NT2/D1 (cell line): ENCODE measurements around the gene SCIN.

Source experiments
- DNase-seq: peaks from one replicate; pipeline ENCODE4 v3.0.0-alpha.2; 2011; ENCODE audit warnings: low read depth, low spot score
- H3K27me3 ChIP-seq: 2 replicates; pipeline ENCODE4 v1.6.0; 2011; ENCODE audit warnings: mild to moderate bottlenecking; ENCODE audit not compliant: insufficient read length, insufficient read depth
- H3K36me3 ChIP-seq: 2 replicates; pipeline ENCODE4 v1.6.1; 2011; ENCODE audit warnings: mild to moderate bottlenecking, low read length, mixed read lengths; ENCODE audit not compliant: insufficient read depth, insufficient read length
- H3K4me1 ChIP-seq: 2 replicates; pipeline ENCODE4 v1.5.1; 2011; ENCODE audit not compliant: insufficient read depth, insufficient read length
- H3K4me3 ChIP-seq: 2 replicates; pipeline ENCODE4 v1.5.1; 2011; ENCODE audit warnings: low read depth; ENCODE audit not compliant: insufficient read length
- H3K9ac ChIP-seq: 2 replicates; pipeline ENCODE4 v1.6.0; 2011; ENCODE audit warnings: low read depth; ENCODE audit not compliant: insufficient read length
- H3K9me3 ChIP-seq: 2 replicates; pipeline ENCODE4 v1.5.1; 2011; ENCODE audit warnings: mild to moderate bottlenecking, low read length; ENCODE audit not compliant: insufficient read depth
- SUZ12 ChIP-seq: IDR thresholded peaks from 2 replicates; pipeline ENCODE4 v1.6.1; 2011; ENCODE audit not compliant: insufficient read length, insufficient read depth; ENCODE audit errors: extremely low read depth
- YY1 ChIP-seq: IDR thresholded peaks from 2 replicates; pipeline ENCODE4 v1.6.1; 2011; ENCODE audit not compliant: insufficient read length, insufficient read depth
- ZNF274 ChIP-seq: IDR thresholded peaks from 2 replicates; pipeline ENCODE4 v1.6.1; 2011; ENCODE audit warnings: mild to moderate bottlenecking, low read depth, low read length

SCIN gene

DNA sequence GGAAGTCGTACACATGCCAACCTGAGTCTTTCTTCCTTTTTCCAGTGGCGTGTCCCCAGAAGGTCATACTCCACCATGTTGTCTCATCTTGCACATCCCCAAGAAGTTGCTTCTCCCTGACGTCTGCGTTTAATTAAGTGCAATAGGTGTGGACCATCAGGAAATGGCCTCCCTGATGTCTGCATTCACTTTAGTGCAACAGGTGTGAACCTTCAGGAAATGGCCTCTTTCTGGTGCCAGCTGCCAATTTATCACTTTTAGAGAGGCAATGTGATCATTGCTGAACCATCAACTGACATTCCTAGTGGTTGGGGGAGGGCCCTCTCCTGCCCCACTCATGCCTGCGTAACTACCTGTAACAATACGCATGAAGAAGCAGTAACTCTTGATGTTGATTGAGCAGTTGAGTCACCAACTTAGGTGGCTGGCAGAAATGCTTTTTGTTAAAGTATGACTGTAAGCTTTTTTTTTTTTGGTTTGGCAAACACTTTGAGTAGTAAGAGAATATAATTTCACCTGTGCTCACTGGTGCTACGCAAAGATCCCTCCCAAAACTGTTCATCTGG, 25.8 kb downstream of the SCIN start:
- H3K4me3 ChIP-seq = no peak overlapping the region
- no peak for TF ChIP-seq YY1
- TF ChIP-seq ZNF274 = no peak
- TF ChIP-seq SUZ12 = no peak
- DNase-seq = no peak

DNA sequence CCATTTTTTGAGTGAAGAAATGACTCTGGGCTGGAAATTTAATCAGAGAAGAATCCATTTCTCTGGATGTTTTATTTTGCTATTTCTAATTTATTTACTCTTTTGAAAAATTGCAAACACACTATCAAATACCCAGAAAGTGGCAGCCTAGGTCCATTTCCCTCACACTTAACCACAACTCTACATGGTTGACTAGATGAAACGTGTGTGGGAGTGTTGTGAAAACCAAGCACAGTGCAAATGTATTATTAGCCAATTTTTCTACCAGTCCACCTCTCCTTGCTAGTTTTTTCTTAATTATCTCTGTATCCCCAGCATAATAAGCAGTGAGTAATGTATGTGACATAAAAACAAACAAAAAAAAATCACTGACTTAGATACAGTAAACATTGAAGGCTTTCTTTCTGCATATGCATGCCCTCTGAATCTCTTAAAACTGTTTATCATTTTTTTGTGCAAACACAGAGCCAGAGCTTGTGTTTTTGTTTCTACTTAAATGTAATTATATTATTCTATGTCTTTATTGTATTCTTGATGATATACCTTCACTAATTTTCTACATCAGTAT, 30.9 kb downstream of the SCIN start:
- H3K36me3 ChIP-seq = no peaks in the 10 kb centered on the region

More for the DNA sequence above, 25.8 kb downstream of the SCIN start:
- Histone ChIP-seq H3K9me3 (0 out of 2 replicates have a peak, but pooled peaks cover 4% of the 10 kb centered on the region), H3K36me3 (no peaks in the 10 kb centered on the region), H3K9ac (no peak overlapping the region), H3K4me1 (no peaks in the 10 kb centered on the region), H3K27me3 (no peaks in the 10 kb centered on the region)

DNA sequence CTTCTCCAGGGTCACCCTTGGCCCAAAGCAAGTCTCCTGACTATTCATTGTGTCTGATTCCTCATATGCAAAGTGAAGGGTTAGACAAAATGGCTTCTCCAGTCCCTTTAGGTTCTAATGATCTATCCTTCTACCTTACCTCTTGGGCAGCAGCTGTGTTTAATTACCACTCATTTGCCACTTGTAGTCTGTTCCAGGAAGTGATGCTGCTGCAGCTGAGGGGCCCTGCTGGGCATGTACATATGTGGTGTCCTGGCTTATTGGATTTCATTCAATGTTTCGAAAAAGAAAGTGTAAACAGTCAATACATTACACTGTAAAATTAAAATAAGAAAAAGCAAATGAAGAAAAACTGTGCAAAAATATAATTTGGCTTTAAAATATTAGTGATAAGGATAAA, 36.6 kb downstream of the SCIN start:
- TF ChIP-seq ZNF274 (no peak), SUZ12 (no peak), YY1 (no peak)
- peaks cover 8% of the 10 kb centered on the region; the same call in 1 of the 2 replicates for H3K9me3 ChIP-seq
- no peaks in the 10 kb centered on the region for H3K27me3 ChIP-seq
- no peaks in the 10 kb centered on the region for H3K4me1 ChIP-seq
- DNase-seq = no peak
- H3K36me3 ChIP-seq = no peaks in the 10 kb centered on the region
- H3K4me3 ChIP-seq = no peak overlapping the region
- H3K9ac ChIP-seq = no peak overlapping the region

More for the DNA sequence above, 30.9 kb downstream of the SCIN start:
- DNase-seq = no peak
- Histone ChIP-seq H3K4me1 (no peaks in the 10 kb centered on the region), H3K4me3 (no peak overlapping the region), H3K9me3 (peaks cover 18% of the 10 kb centered on the region; the same call in 1 of the 2 replicates), H3K9ac (no peak overlapping the region), H3K27me3 (no peaks in the 10 kb centered on the region)
- no peak for TF ChIP-seq YY1
- TF ChIP-seq ZNF274 = no peak
- TF ChIP-seq SUZ12 = no peak

DNA sequence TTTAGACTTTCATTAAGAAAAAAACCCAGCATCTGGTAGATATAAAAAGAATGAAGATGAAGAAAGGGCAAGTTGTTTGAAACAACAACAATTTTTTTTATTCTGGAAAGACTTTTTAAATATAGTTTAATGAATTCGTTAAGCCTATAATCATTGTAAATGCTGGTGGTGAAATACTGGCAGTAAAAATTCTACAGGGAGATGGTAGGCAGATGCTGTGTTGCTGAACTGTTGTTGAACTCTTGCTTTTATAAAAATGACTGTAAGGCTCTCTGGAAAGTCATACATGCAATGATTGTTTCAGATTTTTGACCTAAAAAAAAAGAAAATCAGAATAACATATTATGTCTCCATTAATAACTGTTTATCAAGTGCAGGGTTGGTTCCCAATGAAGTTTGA, 39.0 kb downstream of the SCIN start:
- TF ChIP-seq YY1 = no peak
- TF ChIP-seq SUZ12 = no peak
- no peak for TF ChIP-seq ZNF274
- H3K9ac ChIP-seq = no peak overlapping the region
- no peak for DNase-seq
- no peaks in the 10 kb centered on the region for H3K9me3 ChIP-seq
- no peaks in the 10 kb centered on the region for H3K36me3 ChIP-seq
- no peaks in the 10 kb centered on the region for H3K27me3 ChIP-seq
- no peak overlapping the region for H3K4me3 ChIP-seq
- no peaks in the 10 kb centered on the region for H3K4me1 ChIP-seq

DNA sequence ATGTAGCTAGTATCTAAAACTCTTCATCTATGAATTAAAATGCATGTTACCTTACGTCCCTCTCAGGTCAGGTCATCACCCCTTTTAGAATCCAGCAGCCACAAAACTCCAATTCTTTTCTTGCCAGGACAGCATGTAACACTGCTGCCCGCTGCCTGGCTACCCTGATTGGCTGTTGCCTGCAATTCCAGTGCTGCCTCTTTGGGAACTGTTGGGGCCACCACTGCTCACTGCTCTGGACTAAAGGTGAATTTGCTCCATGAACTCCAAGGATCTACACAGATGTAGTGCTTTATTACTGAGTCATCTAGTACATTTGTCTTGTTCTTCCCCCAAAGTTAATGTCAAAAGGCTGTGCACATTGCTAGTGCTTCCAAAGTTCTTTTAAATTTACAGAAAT, 40.4 kb downstream of the SCIN start:
- no peak for DNase-seq
- TF ChIP-seq ZNF274 (no peak), YY1 (no peak), SUZ12 (no peak)
- no peak overlapping the region for H3K9ac ChIP-seq

DNA sequence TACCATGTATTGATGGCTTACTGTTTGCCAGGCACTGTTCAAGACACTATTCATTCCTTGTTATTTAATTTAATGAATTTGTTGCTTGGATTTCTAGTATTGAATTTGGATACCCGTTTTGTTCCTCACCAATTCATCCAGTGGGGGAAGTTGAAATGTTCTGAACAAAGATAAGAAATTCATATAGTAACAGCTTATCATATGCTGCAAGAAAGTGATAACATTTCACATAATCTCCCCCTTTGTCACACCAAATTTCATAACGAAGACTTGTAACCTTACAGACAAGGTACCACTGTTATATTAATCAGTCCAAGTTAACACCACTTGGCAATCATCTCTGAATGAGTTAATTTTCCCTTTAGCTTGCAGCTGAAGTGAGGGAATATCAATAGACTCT, 42.1 kb downstream of the SCIN start:
- H3K4me3 ChIP-seq = no peak overlapping the region
- no peak overlapping the region for H3K9ac ChIP-seq
- TF ChIP-seq ZNF274 (no peak), SUZ12 (no peak), YY1 (no peak)
- H3K27me3 ChIP-seq = no peaks in the 10 kb centered on the region
- no peak for DNase-seq
- no peaks in the 10 kb centered on the region for H3K9me3 ChIP-seq
- no peaks in the 10 kb centered on the region for H3K4me1 ChIP-seq
- H3K36me3 ChIP-seq = no peaks in the 10 kb centered on the region

More for the DNA sequence above, 40.4 kb downstream of the SCIN start:
- Histone ChIP-seq H3K36me3 (no peaks in the 10 kb centered on the region), H3K4me3 (no peak overlapping the region), H3K4me1 (no peaks in the 10 kb centered on the region), H3K9me3 (no peaks in the 10 kb centered on the region), H3K27me3 (no peaks in the 10 kb centered on the region)

DNA sequence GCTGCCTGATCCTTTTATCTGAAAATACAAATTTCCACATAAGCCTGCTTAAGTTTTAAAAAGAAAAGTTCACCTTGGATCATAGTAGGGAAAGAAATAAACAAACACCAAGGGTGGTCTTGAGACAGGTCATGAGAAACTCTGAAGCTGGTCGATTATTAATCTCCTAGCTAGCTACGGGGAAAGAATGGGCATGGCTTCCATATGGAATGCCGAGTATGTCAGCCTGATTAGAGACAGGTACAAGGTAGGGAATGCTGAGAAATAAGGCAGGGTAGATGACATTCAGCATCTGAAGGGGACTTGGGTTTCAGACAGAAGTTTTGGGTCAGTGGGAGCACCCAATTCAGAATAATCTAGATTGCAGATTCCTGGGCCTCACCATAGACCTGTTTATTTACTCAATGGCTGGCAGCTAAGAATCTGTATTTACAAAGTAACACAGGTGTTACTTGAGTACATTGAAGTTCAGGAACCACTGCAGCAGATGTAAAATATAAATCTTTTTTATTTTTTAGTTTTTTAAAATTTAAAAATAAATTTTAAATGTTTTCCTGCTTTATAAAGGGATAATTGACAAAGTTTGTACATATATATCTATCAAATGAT, 49.0 kb downstream of the SCIN start:
- no peak for DNase-seq
- Histone ChIP-seq H3K4me3 (no peak overlapping the region), H3K36me3 (no peaks in the 10 kb centered on the region), H3K27me3 (no peaks in the 10 kb centered on the region), H3K4me1 (no peaks in the 10 kb centered on the region), H3K9ac (no peak overlapping the region), H3K9me3 (no peaks in the 10 kb centered on the region)
- TF ChIP-seq YY1 = no peak
- TF ChIP-seq ZNF274 = no peak
